Stimulated activated CD8-positive, alpha-beta memory T cell treated with anti-CD3 and anti-CD28 coated beads, Interleukin-2, amount 100 ng/mL, for 48 hours (primary cell): Measurements from ENCODE around the gene MAPKAP1.

Source experiments
- DNase-seq, 2 donors: peaks; one replicate each; pipeline ENCODE4 v3.0.0-alpha.2; 2020; ENCODE audit warnings: low read depth in 2 of 2

The MAPKAP1 gene

DNA sequence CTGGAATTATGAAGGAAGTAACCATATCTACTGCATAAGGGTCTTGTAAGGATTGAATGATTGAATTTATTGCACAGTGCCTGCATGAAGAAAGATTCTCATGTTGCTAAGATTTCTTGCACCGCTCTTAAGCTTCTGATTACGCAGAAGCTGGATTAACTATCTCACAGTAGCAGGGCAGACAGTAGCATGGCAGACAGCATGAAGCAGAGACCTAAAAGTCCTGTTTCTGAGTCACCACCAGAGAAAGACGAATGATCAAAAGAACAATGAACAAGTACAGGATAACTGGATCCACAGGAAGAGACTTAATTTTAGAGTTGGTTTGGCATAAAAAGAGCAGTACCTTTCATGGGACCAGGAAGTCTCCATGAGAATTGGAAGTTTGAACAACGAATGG is 142.4 kb downstream of the MAPKAP1 start:
- no peak for DNase-seq

GRCh38 chr9:125561509-125562148 is 145.4 kb downstream of the MAPKAP1 start:
- no peak for DNase-seq

GRCh38 chr9:125559894-125560293 is 147.1 kb downstream of the MAPKAP1 start:
- DNase-seq = no peak

- DNase-seq = no peak
Observed at GRCh38 chr9:125559194-125559593, 147.8 kb downstream of the MAPKAP1 start.

DNA sequence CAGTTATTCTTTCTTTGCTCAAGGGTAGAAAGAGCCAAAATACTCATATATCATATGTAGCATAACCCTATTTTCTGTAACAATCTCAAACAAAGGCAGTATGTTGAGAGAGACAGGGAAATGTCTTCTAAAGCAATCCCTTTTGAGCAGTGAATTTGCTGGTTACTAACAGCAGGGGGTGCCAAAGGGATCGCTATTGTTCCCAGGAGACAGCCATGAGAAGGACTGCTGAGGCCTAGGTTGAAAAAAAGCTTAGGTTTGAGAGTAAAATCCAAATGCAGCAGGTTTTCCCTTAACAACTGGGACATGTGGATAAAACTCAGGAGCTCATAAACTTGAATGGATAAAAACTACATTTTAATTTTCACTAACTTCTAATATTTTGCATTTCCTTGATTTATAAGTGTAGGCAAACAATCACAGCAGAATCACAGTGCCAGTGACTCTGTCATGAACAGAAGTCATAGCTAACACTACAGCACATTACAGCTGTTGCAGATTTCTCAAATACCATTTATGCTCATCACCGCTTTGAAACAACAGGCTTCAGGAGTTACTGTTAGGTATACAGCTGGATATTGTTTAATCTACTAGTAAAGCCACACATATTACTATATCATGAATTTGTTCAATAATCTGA is 148.4 kb downstream of the MAPKAP1 start:
- peak; percentile 12 to 19 for DNase-seq

- DNase-seq = no peak
Observed at GRCh38 chr9:125556046-125556721, 150.8 kb downstream of the MAPKAP1 start.

- DNase-seq = no peak
Observed at GRCh38 chr9:125554726-125555125, 152.3 kb downstream of the MAPKAP1 start.

DNA sequence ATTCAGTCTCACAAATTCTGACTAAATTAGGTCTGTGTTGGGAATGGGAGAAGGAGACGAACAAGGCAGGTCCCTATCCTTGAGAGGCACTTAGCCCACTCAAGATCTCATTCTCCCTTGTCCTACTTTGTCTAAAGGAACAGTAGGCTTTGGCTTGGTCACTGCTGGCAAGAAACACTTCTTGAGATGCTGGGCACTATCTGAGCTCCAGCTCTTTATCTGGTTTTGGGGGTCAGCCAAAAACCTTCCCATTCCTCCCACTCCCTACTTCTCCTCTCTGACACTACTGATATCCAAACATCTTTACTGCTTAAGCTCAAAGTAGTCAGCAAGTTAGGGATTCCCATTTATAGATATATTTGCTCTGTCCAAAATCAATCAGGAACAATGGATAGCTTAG is 155.2 kb downstream of the MAPKAP1 start:
- DNase-seq = no peak

GRCh38 chr9:125549891-125550885 is 156.8 kb downstream of the MAPKAP1 start:
- DNase-seq = no peak

DNA sequence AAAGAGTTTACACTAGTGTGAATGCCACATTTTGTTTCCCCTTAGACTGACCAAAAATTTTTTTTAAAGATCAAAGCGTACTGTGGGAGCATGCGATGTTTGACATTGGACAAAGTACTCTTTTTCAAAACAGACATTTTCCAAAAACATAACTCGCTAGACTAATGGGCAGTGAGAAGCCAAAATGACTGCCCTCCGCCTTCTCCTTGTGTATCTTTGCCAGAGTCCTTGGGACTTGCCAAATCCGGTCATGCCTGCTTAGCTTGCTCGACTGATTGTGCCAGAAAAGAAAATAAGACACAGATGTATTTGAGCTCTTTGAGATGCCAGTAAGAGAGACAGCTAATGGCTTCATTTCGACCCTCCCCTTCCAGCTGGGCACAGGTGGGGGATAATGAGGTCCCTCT is 157.5 kb downstream of the MAPKAP1 start:
- DNase-seq = no peak

DNA sequence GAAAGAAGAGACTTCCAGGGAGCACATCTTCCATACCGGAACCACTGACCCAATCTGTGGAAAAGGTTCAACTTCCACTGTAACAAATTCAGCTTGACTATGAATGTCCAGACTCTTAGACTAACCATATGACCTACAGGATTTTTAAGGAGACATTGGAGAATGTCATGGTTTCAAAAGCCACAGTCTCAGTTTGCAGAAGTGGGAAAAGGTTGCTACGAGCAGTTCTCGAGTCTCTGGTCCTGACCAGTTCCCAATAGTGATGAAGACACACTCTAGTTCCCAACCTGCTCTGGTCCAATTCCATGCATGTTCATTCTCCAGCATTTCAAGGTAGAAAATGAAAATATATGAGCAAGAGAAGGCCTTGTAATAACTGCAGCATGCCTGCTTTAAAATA is 158.0 kb downstream of the MAPKAP1 start:
- no peak for DNase-seq

DNA sequence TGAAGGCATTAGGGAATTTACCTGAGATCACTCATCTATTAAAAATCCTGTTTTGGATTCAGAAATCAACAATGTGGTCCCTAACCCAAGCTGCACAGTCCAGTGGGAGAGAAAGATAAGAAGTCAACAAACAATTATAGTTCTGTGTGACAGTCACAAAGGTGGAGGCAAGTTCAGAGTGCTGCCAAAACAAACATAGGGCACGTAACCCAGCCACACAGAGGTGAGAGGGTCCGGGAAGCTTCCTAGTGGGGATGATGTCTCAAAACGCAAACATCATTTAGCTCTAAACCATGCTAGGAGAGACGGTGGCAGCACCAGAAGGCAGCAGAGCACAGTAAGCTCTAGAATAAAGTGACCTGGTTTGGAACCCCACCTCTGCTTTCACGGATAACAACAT is 158.9 kb downstream of the MAPKAP1 start:
- no peak for DNase-seq

- no peak for DNase-seq
Observed at GRCh38 chr9:125547368-125547767, 159.6 kb downstream of the MAPKAP1 start.

DNA sequence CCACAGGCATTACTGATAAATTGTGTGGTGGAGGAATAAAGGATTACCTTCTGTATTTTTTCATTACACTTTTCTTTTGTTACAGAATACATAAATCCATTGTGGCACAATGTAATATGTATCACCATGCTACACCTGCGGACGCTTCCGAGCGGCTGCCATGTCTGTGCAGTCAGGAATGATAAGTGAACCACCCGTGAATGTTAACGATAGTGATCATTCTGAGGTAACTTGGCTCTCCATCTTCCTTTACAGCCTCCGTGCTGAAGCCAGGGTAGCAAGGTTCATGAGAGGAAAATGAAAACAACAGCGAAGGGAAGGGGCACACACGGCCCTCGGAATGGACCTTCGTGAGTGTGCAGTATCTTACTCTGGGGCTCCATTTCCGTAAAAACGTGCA is 161.2 kb downstream of the MAPKAP1 start:
- no peak for DNase-seq

DNA sequence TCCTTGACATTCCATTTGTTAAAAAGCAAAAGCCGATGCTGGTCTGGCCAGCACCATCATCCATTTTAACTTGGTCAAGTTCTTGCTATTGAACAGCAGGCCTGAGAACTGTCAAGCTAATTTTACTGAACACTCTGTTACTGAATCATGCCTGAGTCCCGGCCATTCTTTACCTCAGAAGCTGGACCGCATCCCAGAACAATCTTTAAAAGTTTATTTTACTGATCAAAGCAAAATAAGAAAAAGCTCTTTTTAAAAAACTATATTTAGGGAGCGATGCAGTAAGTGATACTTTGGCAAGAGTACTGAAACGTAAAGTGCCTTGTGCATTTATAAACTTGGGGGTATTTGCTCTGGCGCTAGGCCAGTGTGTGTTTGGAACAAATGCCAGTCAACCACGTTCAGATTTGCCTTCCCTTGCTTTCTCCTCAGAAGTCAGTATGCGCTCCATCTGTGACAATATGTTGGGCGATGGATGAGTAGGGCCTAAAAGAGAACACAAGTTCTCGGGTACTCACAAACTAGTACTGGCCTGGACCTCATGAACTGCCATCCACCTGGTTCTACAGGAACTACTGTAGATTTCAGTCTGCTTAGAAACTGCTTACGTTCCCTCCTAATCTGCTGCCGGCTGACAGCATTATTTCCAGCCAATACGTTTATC is 161.9 kb downstream of the MAPKAP1 start:
- DNase-seq = no peak

DNA sequence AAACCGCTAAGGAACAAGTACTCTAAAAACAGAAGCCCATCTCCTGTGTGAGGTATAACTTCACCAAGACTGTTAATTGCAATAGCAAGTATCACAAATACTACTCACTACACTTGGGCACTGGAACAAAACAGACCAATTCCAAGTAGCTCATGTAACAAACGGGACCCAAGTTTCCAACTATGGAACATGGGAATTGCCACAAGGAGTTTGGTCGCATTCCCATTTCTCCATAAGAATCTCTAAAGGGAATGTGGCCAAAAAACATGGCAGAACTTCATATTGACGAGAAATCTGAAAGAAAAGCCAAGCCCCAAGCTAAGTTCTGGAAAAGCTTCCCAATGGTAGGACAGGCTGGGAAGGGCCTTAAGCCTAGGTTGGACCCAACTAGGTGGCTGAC is 162.5 kb downstream of the MAPKAP1 start:
- no peak for DNase-seq

DNA sequence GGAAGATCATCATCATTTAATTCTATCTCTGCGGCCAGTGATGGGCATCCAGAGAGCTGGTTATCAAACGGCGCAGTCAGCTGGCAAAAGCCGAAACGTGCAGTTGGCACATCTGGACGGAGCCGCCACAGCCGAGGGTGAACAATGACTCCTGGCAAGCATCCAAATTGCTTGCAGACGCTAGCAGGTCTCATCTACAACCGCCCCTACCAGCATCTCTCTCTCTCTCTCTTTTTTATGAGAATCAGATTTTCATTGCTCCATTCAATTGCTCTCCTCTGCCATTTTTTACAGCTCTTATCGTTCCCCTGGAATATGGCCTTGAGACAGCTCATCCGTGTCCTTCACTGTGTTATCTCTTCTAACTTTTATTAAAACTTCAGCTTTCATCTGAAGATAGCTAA is 165.2 kb downstream of the MAPKAP1 start:
- no peak for DNase-seq

DNA sequence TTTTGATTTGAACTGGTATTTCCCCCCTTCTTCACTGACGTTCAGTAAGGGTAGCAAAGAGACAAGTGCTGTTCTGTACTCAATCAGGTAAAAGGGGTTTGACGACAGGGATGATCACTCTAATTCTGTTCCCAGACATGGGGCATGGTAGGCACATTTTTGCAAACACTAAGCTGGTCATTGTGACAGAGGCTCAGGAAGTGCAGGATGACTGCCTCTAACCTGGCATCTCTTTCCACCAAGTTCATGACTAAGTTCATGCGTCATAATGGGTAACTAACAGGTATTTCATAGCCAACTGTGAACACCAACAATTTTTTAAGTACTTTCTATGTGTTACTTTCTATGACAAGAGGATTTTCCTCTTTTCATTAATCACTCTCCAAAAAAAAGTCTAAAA is 166.5 kb downstream of the MAPKAP1 start:
- DNase-seq = no peak

- DNase-seq = no peak
Observed at GRCh38 chr9:125538092-125538473, 168.9 kb downstream of the MAPKAP1 start.

- DNase-seq = no peak
Observed at GRCh38 chr9:125537442-125538091, 169.4 kb downstream of the MAPKAP1 start.

DNA sequence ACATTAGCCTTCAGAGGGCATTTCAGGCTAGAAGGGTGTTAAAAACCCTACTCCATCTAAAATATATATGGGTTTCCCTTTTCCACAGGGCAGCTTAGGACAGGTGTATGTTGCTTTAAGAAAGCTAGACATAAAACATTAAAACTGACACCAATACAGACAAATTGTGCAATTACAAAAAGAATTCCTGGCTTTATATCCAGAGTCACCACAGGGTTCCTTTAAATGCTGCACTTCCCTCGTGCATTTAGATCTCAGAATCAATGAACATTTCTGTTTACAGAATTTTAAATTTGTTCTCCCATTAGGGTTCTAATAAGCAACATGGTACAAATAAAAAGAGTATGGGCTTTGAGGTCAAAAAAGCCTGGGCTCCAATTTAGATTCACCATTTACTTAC is 170.2 kb downstream of the MAPKAP1 start:
- no peak for DNase-seq
